GM23338 (cell line): ENCODE measurements around the gene PDE4D. TPM values are rescaled to one million over a fixed set of nuclear protein-coding genes. Genes with fewer than 3 reads are reported as not detected.

ENCODE experiments used
- ATAC-seq: fragments of 200-7000 bp; cut with Tn5 transposase; 3 replicates; pipeline ENCODE4 v1.9.1; 2020
- DNase-seq: peaks from one replicate; pipeline ENCODE4 v3.0.0-alpha.2; 2015; ENCODE audit warnings: low spot score
- H2AFZ ChIP-seq: fragments of 200-600 bp; sonication (generic); 2 replicates; pipeline ENCODE4 v1.8.0; 2016; ENCODE audit warnings: antibody characterized with exemption, mild to moderate bottlenecking, moderate library complexity
- H3F3A ChIP-seq: fragments of 200-600 bp; sonication (generic); replicated peaks from 2 replicates; pipeline ENCODE4 v1.8.0; 2017; ENCODE audit warnings: antibody characterized with exemption, mixed run types, low read depth
- H3K27ac ChIP-seq: fragments of 200-600 bp; sonication (generic); 2 replicates; pipeline ENCODE4 v1.6.1; 2016; ENCODE audit warnings: low read depth
- H3K27me3 ChIP-seq: fragments of 200-600 bp; sonication (generic); 2 replicates; pipeline ENCODE4 v1.8.0; 2016; ENCODE audit warnings: mild to moderate bottlenecking, mixed run types, moderate library complexity; ENCODE audit not compliant: insufficient read depth
- H3K36me3 ChIP-seq: fragments of 200-600 bp; sonication (generic); 2 replicates; pipeline ENCODE4 v1.8.0; 2016; ENCODE audit warnings: mild to moderate bottlenecking; ENCODE audit not compliant: insufficient read depth
- H3K4me1 ChIP-seq: fragments of 200-600 bp; sonication (generic); 2 replicates; pipeline ENCODE4 v1.8.0; 2016; ENCODE audit warnings: mild to moderate bottlenecking, moderate library complexity; ENCODE audit not compliant: insufficient read depth
- H3K4me2 ChIP-seq: fragments of 200-600 bp; sonication (generic); 2 replicates; pipeline ENCODE4 v1.7.1; 2017; ENCODE audit warnings: mixed run types
- H3K4me3 ChIP-seq: fragments of 200-600 bp; sonication (generic); 2 replicates; pipeline ENCODE4 v1.6.1; 2016; ENCODE audit warnings: mixed run types
- H3K79me2 ChIP-seq: fragments of 200-600 bp; sonication (generic); replicated peaks from 2 replicates; pipeline ENCODE4 v1.8.0; 2017; ENCODE audit warnings: mild to moderate bottlenecking; ENCODE audit not compliant: insufficient read depth
- H3K9me2 ChIP-seq: fragments of 200-600 bp; sonication (generic); 2 replicates; pipeline ENCODE4 v1.8.0; 2017; ENCODE audit not compliant: insufficient read depth
- H4K20me1 ChIP-seq: fragments of 200-600 bp; sonication (generic); replicated peaks from 2 replicates; pipeline ENCODE4 v1.8.0; 2017; ENCODE audit warnings: mild to moderate bottlenecking; ENCODE audit not compliant: insufficient read depth
- H3K27ac Mint-ChIP-seq: 2 replicates; pipeline ENCODE4 v1.8.0; 2020; ENCODE audit warnings: inconsistent platforms, mild to moderate bottlenecking, moderate library complexity, mixed read lengths
- H3K27me3 Mint-ChIP-seq: 3 replicates; pipeline ENCODE4 v1.8.0; 2022; ENCODE audit warnings: low read depth, mild to moderate bottlenecking, moderate library complexity, mixed read lengths, inconsistent platforms; ENCODE audit not compliant: insufficient read depth, poor library complexity
- H3K36me3 Mint-ChIP-seq: 3 replicates; pipeline ENCODE4 v1.8.0; 2021; ENCODE audit warnings: low read depth, mild to moderate bottlenecking, inconsistent platforms, moderate library complexity, mixed read lengths
- H3K4me1 Mint-ChIP-seq: 3 replicates; pipeline ENCODE4 v1.8.0; 2020; ENCODE audit warnings: mild to moderate bottlenecking, inconsistent platforms, mixed read lengths
- H3K4me3 Mint-ChIP-seq: 3 replicates; pipeline ENCODE4 v1.8.0; 2021; ENCODE audit warnings: moderate library complexity, mild to moderate bottlenecking, inconsistent platforms, mixed read lengths
- H3K9me3 Mint-ChIP-seq: 3 replicates; pipeline ENCODE4 v1.8.0; 2020; ENCODE audit warnings: moderate library complexity, mild to moderate bottlenecking, inconsistent platforms, mixed read lengths
- ETS1 ChIP-seq: IDR thresholded peaks from 2 replicates; pipeline ENCODE4 v1.6.1; 2016; ENCODE audit warnings: antibody characterized with exemption
- EZH2 ChIP-seq: fragments of 200-600 bp; sonication (generic); IDR thresholded peaks from one replicate; pipeline ENCODE4 v1.8.0; 2017; ENCODE audit warnings: antibody characterized with exemption, mild to moderate bottlenecking, low read depth; ENCODE audit not compliant: unreplicated experiment
- EZH2phosphoT487 ChIP-seq: fragments of 200-600 bp; sonication (generic); IDR thresholded peaks from one replicate; pipeline ENCODE4 v1.8.1; 2018; ENCODE audit warnings: antibody characterized with exemption; ENCODE audit not compliant: unreplicated experiment
- JUNB ChIP-seq: IDR thresholded peaks from one replicate; pipeline ENCODE4 v1.6.1; 2016; ENCODE audit warnings: antibody characterized with exemption; ENCODE audit not compliant: unreplicated experiment
- POLR2AphosphoS5 ChIP-seq: IDR thresholded peaks from 2 replicates; pipeline ENCODE4 v1.6.1; 2016; ENCODE audit warnings: antibody characterized with exemption, low read depth
- REST ChIP-seq: IDR thresholded peaks from one replicate; pipeline ENCODE4 v1.6.1; 2018; ENCODE audit warnings: antibody characterized with exemption; ENCODE audit not compliant: unreplicated experiment
- ZNF331 ChIP-seq: fragments of 250-450 bp; sonication (Bioruptor Pico); IDR thresholded peaks from 2 replicates; pipeline ENCODE4 v1.5.0; 2020; ENCODE audit warnings: low read depth, mild to moderate bottlenecking, moderate library complexity
- ZNF462 ChIP-seq: fragments of 250-450 bp; sonication (Bioruptor Pico); IDR thresholded peaks from 2 replicates; pipeline ENCODE4 v1.5.0; 2020; ENCODE audit warnings: mild to moderate bottlenecking, moderate library complexity
- polyA plus RNA-seq: library from polyadenylated mRNA; unstranded; fragments of >200 nt; fragmentation: Nextera tagmentation; extraction: Ambion mirVana; gene quantifications from 2 replicates; pipeline ENCODE4 v1.2.1, GENCODE V29; 2016
- total RNA-seq: library from RNA; depleted of rRNA; stranded (reverse); fragments of >200 nt; shearing (Covaris generic); gene quantifications from 2 replicates; pipeline ENCODE4 v1.2.3, GENCODE V29; 2014

The PDE4D gene
- total and polyA plus RNA-seq, 2 experiments from 2014 or later: 2.1 to 4.7 TPM

GRCh38 chr5:59600153-59600552 lies 293.4 kb downstream of the PDE4D start:
- Histone ChIP-seq H3K79me2 (no peaks in the 10 kb centered on the region), H3K27me3 (no peaks in the 10 kb centered on the region), H3K4me3 (no peak overlapping the region), H3K4me2 (no peak overlapping the region), H3F3A (no peaks in the 10 kb centered on the region), H3K36me3 (no peaks in the 10 kb centered on the region), H3K4me1 (peaks cover 19% of the 10 kb centered on the region), H4K20me1 (no peaks in the 10 kb centered on the region), H2AFZ (no peak overlapping the region), H3K27ac (no peak overlapping the region), H3K9me2 (no peaks in the 10 kb centered on the region)
- no peak overlapping the region for H3K4me3 Mint-ChIP-seq
- H3K27me3 Mint-ChIP-seq: peaks cover 1% of the 10 kb centered on the region
- no peaks in the 10 kb centered on the region for H3K9me3 Mint-ChIP-seq
- H3K27ac Mint-ChIP-seq: no peak overlapping the region
- no peak for ATAC-seq
- no peaks in the 10 kb centered on the region for H3K36me3 Mint-ChIP-seq
- TF ChIP-seq ETS1: no peak
- no peak for TF ChIP-seq ZNF331 (CRISPR knock-in tag)
- TF ChIP-seq ZNF462: no peak
- DNase-seq: no peak
- peaks cover 39% of the 10 kb centered on the region for H3K4me1 Mint-ChIP-seq

GRCh38 chr5:59599729-59600128 lies 293.8 kb downstream of the PDE4D start:
- TF ChIP-seq POLR2AphosphoS5 (no peak), EZH2phosphoT487 (no peak), JUNB (no peak), EZH2 (no peak), REST (no peak)
- Histone ChIP-seq H3K4me3 (no peak overlapping the region), H3K79me2 (no peaks in the 10 kb centered on the region), H3K4me1 (peaks cover 19% of the 10 kb centered on the region), H3K36me3 (no peaks in the 10 kb centered on the region), H3K4me2 (no peak overlapping the region), H3K9me2 (no peaks in the 10 kb centered on the region), H4K20me1 (no peaks in the 10 kb centered on the region), H3K27ac (no peak overlapping the region), H3F3A (no peaks in the 10 kb centered on the region), H2AFZ (no peak overlapping the region), H3K27me3 (no peaks in the 10 kb centered on the region)
- ATAC-seq (no peak), DNase-seq (no peak)
- Mint-ChIP-seq H3K36me3 (no peaks in the 10 kb centered on the region; the same call in 2 of the 3 replicates), H3K4me1 (peaks cover 38% of the 10 kb centered on the region), H3K9me3 (no peaks in the 10 kb centered on the region), H3K27me3 (peaks cover 1% of the 10 kb centered on the region), H3K27ac (no peak overlapping the region; the same call in 1 of the 2 replicates), H3K4me3 (no peak overlapping the region)
